Heart right ventricle (tissue), 16 donors: ENCODE data around the gene B9D2. TPM values are rescaled to one million over a fixed set of nuclear protein-coding genes. Genes with fewer than 3 reads are reported as not detected.
A peak's percentile ranks its signal among the peaks of the same experiment; 100 is the strongest.

ENCODE experiments used
- ATAC-seq, 8 donors: fragments of 200-7000 bp; cut with Tn5 transposase; one replicate each; pipeline ENCODE4 v1.9.1; 2020; ENCODE audit warnings: mild to moderate bottlenecking in 8 of 8, moderate library complexity in 8 of 8, moderate number of reproducible peaks in 1 of 8
- DNase-seq, 2 donors: peaks; one replicate each; pipeline ENCODE4 v3.0.0-alpha.2; 2020
- H3K27ac ChIP-seq, 10 donors: fragments of 200-600 bp; sonication (generic) in 2 of 10; one replicate each; pipeline versions ENCODE4 v1.5.0 to v1.8.0; 2020 to 2022; ENCODE audit warnings: mild to moderate bottlenecking in 3 of 10
- H3K27me3 ChIP-seq, 7 donors: fragments of 200-600 bp; one replicate each; pipeline ENCODE4 v1.8.0; 2021 to 2022; ENCODE audit warnings: mild to moderate bottlenecking in 2 of 7
- H3K36me3 ChIP-seq, 9 donors: fragments of 200-600 bp; sonication (generic) in 1 of 9; one replicate each; pipeline versions ENCODE4 v1.5.0 to v1.8.0; 2020 to 2022; ENCODE audit warnings: mild to moderate bottlenecking in 2 of 9
- H3K4me1 ChIP-seq, 9 donors: fragments of 200-600 bp; sonication (generic) in 1 of 9; one replicate each; pipeline versions ENCODE4 v1.5.0 to v1.8.0; 2020 to 2022; ENCODE audit warnings: mild to moderate bottlenecking in 4 of 9
- H3K4me3 ChIP-seq, 10 donors: fragments of 200-600 bp; sonication (generic) in 2 of 10; one replicate each; pipeline versions ENCODE4 v1.5.0 to v1.8.0; 2020 to 2022; ENCODE audit warnings: mild to moderate bottlenecking in 7 of 10, moderate library complexity in 2 of 10
- H3K9me3 ChIP-seq, 11 donors: fragments of 200-600 bp in 10 of 11; sonication (generic) in 2 of 11; one replicate each; pipeline versions ENCODE4 v1.5.0 to v1.8.0; 2013 to 2022; ENCODE audit warnings: mild to moderate bottlenecking in 2 of 11, control low read depth in 1 of 11, moderate library complexity in 1 of 11
- WGBS, 2 donors: extraction: QIAGEN DNeasy Blood & Tissue Kit; methylation state at CpG; one replicate each; pipeline ENCODE4 v1.1.7; 2013; ENCODE audit warnings: inconsistent platforms in 1 of 2; 5-methylcytosine and 5-hydroxymethylcytosine counted together
- intact Hi-C, 10 donors: fragments of 100-400 bp; cut with DNase I; formaldehyde crosslinking; loops; one replicate each; pipeline versions ENCODE4 v1.11.1 to v1.14.2; 2022
- polyA plus RNA-seq, 2 donors: library from polyadenylated mRNA; stranded (reverse); fragments of 200-250 nt; gene quantifications; one replicate each; pipeline ENCODE4 v1.2.3, GENCODE V29; 2013
- total RNA-seq, 10 donors: library from RNA; stranded (reverse); fragmentation: NEBNext Ultra II Directional in 3 of 10; extraction: Animal tissue kit (Norgen Biotek cat#: 25700) in 3 of 10; gene quantifications; one replicate each; pipeline versions ENCODE4 v1.2.1 to v1.2.4, GENCODE V29; 2021 to 2023
- TF ChIP-seq, protein P1 (sequence below), 9 donors: fragments of 200-600 bp; sonication (generic) in 2 of 9; IDR thresholded peaks; one replicate each; pipeline versions ENCODE4 v1.5.0 to v1.8.0; 2021 to 2022; ENCODE audit warnings: antibody characterized with exemption in 9 of 9, mild to moderate bottlenecking in 5 of 9, moderate library complexity in 1 of 9
- donor health status: Arrhythmogenic right ventricular cardiomyopathy.
- donor health status: ischemic (EF 13 %, LVEDD 7.1; RV severe dilation, severe dysfunction).
- donor health status: healthy with polysubstance abuse.
- donor health status: DM: no; HTN: yes; CAD: no.
- donor health status: DM: no; HTN: no; CAD: no.
- donor health status: ischemic (EF 25% LVEDD 6.9; RV normal size, moderate dysfunction).
- donor health status: ischemic (EF 25% LVEDD 5.7; RV mildly dilated, moderate dysfunction).
- donor health status: healthy.
- donor health status: DM: yes; HTN: yes; CAD: no.
- donor health status: Ischemic cardiomyopathy.
- donor health status: ischemic (EF 35%, LVEDD 5.7; RV mildly dilated, moderate dysfunction).
- donor health status: nonischemic (EF 11% LVEDD 7.7; RV severe dilation, severe dysfunction).
- donor health status: DM: yes; HTN: yes; CAD: no.
- donor health status: PGD.
- donor health status: ischemic (EF 29% LVEDD 5.4; RV normal size, mild dysfunction).
- donor health status: nonischemic (EF 23%, LVEDD 6.1; RV moderate dilation, normal function).

The B9D2 gene
- total and polyA plus RNA-seq, 12 donors: 1.00 to 12.6 (median 2.5) TPM

DNA sequence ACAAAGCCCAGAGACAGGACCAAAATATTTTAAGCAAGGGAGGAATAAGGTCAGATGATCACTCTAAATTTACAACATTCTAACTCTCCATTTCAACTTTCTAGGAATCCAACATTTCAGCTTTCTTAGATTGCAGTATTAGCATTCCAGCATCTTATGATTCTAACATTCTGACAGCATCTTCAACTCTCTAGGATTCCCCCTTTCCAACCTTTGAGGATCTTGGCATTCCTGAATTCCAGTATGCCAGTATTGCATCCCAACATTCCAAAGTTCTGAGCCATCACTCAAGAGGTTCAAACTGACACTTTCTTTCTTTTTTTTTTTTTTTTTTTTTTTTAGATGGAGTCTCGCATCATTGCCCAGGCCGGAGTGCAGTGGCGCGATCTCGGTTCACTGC lies 24.0 kb downstream of the B9D2 start:
- Histone ChIP-seq H3K27ac (no peak overlapping the region), H3K4me3 (no peak overlapping the region), H3K27me3 (no peaks in the 10 kb centered on the region), H3K36me3 (peaks cover 0 to 98% (median 25%) of the 10 kb centered on the region in 9 donors), H3K9me3 (no peaks in the 10 kb centered on the region), H3K4me1 (peaks cover 0 to 43% (median 8%) of the 10 kb centered on the region in 9 donors)
- DNase-seq (no peak), ATAC-seq (no peak)
- TF ChIP-seq, protein P1, sequence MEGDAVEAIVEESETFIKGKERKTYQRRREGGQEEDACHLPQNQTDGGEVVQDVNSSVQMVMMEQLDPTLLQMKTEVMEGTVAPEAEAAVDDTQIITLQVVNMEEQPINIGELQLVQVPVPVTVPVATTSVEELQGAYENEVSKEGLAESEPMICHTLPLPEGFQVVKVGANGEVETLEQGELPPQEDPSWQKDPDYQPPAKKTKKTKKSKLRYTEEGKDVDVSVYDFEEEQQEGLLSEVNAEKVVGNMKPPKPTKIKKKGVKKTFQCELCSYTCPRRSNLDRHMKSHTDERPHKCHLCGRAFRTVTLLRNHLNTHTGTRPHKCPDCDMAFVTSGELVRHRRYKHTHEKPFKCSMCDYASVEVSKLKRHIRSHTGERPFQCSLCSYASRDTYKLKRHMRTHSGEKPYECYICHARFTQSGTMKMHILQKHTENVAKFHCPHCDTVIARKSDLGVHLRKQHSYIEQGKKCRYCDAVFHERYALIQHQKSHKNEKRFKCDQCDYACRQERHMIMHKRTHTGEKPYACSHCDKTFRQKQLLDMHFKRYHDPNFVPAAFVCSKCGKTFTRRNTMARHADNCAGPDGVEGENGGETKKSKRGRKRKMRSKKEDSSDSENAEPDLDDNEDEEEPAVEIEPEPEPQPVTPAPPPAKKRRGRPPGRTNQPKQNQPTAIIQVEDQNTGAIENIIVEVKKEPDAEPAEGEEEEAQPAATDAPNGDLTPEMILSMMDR (IDR thresholded peaks at IDR 0.05): no peak
- WGBS, 2 donors: 96 to 97% methylated on average over 5 of the region's 5 CpGs
- intact Hi-C loops: no loop called here

DNA sequence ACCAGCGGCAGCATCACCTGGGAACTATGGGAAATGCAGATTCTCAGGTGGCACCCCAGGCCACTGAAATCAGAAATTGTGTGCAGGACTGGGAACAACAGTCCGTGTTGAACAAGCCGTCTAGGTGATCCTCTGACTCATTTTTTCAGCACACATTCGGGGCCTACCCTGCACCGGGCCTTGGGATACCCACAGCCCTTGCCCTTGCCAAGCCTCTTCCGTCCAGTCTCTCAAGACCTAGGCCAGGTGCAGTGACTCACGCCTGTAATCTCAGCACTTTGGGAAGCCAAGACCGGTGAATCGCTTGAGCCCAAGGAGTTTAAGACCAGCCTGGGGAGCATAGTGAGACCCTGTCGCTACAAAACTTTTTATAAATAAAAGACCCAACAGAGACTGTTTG lies 28.5 kb downstream of the B9D2 start:
- intact Hi-C loops: no loop called here
- Histone ChIP-seq H3K4me1 (peaks cover 0 to 41% (median 11%) of the 10 kb centered on the region in 9 donors), H3K4me3 (no peak overlapping the region), H3K9me3 (no peaks in the 10 kb centered on the region), H3K27ac (peak overlapping the region in 5 of 10 donors; percentile 30 to 79 (median 64)), H3K27me3 (no peaks in the 10 kb centered on the region), H3K36me3 (peaks cover 0 to 96% (median 6%) of the 10 kb centered on the region in 9 donors)
- WGBS, 2 donors: 95 to 97% methylated on average over 10 of the region's 10 CpGs
- TF ChIP-seq, protein P1 (IDR thresholded peaks at IDR 0.05): no peak
- DNase-seq (no peak), ATAC-seq (no peak)

DNA sequence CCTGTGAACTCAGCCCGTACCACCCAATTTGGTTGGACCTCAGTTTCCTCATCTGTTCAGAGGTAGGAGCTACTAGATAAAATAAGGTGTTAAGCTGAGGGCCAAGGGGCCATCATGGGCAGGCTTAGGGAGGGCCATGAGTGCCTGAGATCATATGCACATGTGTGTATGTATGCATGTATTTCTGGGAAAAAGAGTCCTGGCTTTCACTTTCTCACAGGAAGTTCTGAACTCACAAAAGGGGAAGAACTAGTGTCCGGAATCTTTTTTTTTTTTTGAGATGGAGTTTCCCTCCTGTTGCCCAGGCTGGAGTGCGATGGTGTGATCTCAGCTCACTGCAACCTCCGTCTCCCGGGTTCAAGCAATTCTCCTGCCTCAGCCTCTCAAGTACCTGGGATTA lies 29.2 kb downstream of the B9D2 start:
- H3K36me3 ChIP-seq: peaks cover 0 to 96% (median 5%) of the 10 kb centered on the region in 9 donors
- intact Hi-C loops: no loop called here
- H3K27me3 ChIP-seq: no peaks in the 10 kb centered on the region
- ATAC-seq (peak in 7 of 8 donors; percentile 28 to 66 (median 48)), DNase-seq (no peak)
- no peaks in the 10 kb centered on the region for H3K9me3 ChIP-seq
- TF ChIP-seq, protein P1 (IDR thresholded peaks at IDR 0.05): no peak
- peak overlapping the region in 1 of 10 donors; percentile 14 for H3K4me3 ChIP-seq
- 61 to 70% methylated on average over 5 of the region's 5 CpGs for WGBS, 2 donors
- H3K4me1 ChIP-seq: peaks cover 0 to 48% (median 11%) of the 10 kb centered on the region in 9 donors
- peak overlapping the region in 6 of 10 donors; percentile 30 to 79 (median 65) for H3K27ac ChIP-seq

DNA sequence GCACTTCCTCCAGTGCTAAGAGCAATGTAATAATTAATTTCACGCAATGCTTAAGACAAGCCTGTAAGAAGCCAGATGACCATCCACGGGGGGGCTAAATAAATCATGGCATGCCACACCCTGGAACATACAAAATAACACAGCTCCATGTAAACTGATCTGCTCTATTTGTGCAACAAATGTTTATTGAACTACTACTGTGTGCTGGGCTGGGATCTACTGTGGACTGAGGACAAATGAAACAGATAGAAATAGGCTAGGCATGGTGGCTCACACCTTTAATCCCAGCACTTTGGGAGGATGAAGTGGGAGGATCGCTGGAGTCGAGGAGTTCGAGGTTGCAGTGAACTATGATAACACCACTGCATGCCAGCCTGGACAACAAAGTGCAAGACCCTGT lies 31.5 kb downstream of the B9D2 start:
- no peak for ATAC-seq
- H3K27ac ChIP-seq: no peak overlapping the region
- peaks cover 9 to 71% (median 27%) of the 10 kb centered on the region in 9 donors for H3K4me1 ChIP-seq
- no peaks in the 10 kb centered on the region for H3K9me3 ChIP-seq
- no peak for DNase-seq
- no peaks in the 10 kb centered on the region for H3K27me3 ChIP-seq
- TF ChIP-seq, protein P1 (IDR thresholded peaks at IDR 0.05): no peak
- WGBS, 2 donors: 90 to 93% methylated on average over 5 of the region's 5 CpGs
- H3K36me3 ChIP-seq: peaks cover 0 to 86% (median 5%) of the 10 kb centered on the region in 9 donors
- H3K4me3 ChIP-seq: no peak overlapping the region
- intact Hi-C loops: no loop called here
